K562 (cell line): ENCODE measurements around the gene KHSRP. TPM values are rescaled to one million over a fixed set of nuclear protein-coding genes. Genes with fewer than 3 reads are reported as not detected.
A peak's percentile ranks its signal among the peaks of the same experiment; 100 is the strongest.

Experiments
- ARID1B ChIP-seq: fragments of 450-650 bp; IDR thresholded peaks from 2 replicates; pipeline ENCODE4 v1.6.1; 2016; ENCODE audit warnings: antibody characterized with exemption, mild to moderate bottlenecking, inconsistent platforms
- FOXJ3 ChIP-seq: sonication (generic); formaldehyde crosslinking; IDR thresholded peaks from 2 replicates; pipeline ENCODE4 v1.4.0; 2020; ENCODE audit warnings: mild to moderate bottlenecking, missing genetic modification reagents
- FOXK1 ChIP-seq: sonication (generic); formaldehyde crosslinking; IDR thresholded peaks from 2 replicates; pipeline ENCODE4 v1.8.0; 2022; ENCODE audit warnings: missing genetic modification reagents, mild to moderate bottlenecking, borderline replicate concordance
- GTF2A2 ChIP-seq: IDR thresholded peaks from 2 replicates; pipeline ENCODE4 v1.6.1; 2016; ENCODE audit warnings: mild to moderate bottlenecking, missing genetic modification characterization, missing compliant biosample characterization
- KLF10 ChIP-seq: fragments of 250-450 bp; sonication (Bioruptor Pico); IDR thresholded peaks from 2 replicates; pipeline ENCODE4 v1.6.1; 2021; ENCODE audit warnings: matching md5 sums
- MCM2 ChIP-seq: fragments of 450-650 bp; IDR thresholded peaks from 2 replicates; pipeline ENCODE4 v1.6.1; 2017; ENCODE audit warnings: low read depth, mild to moderate bottlenecking
- MCM5 ChIP-seq: fragments of 450-650 bp; IDR thresholded peaks from 2 replicates; pipeline ENCODE4 v1.6.1; 2016; ENCODE audit warnings: low read depth
- MEIS2 ChIP-seq: fragments of 450-650 bp; IDR thresholded peaks from 2 replicates; pipeline ENCODE4 v1.6.1; 2014; ENCODE audit warnings: mild to moderate bottlenecking; ENCODE audit not compliant: partially characterized antibody
- MIER1 ChIP-seq: fragments of 450-650 bp; IDR thresholded peaks from 2 replicates; pipeline ENCODE4 v1.6.1; 2016; ENCODE audit warnings: antibody characterized with exemption, mild to moderate bottlenecking, low read depth
- ZFPM2 ChIP-seq: fragments of 250-450 bp; sonication (Bioruptor Pico); IDR thresholded peaks from 2 replicates; pipeline ENCODE4 v1.5.1; 2022; ENCODE audit warnings: mild to moderate bottlenecking
- ZNF24 ChIP-seq: fragments of 450-650 bp; IDR thresholded peaks from 2 replicates; pipeline ENCODE4 v1.6.1; 2016
- polyA plus RNA-seq, 8 experiments: library from polyadenylated mRNA; depleted of rRNA in 4 of 8; stranded (reverse) in 5 of 8; unstranded in 3 of 8; fragments of >200 nt; fragmentation: Nextera tagmentation in 2 of 8; fragmentation: Illumina TruSeq in 1 of 8; extraction: Ambion mirVana in 2 of 8; extraction: Trizol in 1 of 8; gene quantifications; 2 replicates each; pipeline versions ENCODE4 v1.2.1 to v1.2.3, GENCODE V29; 2011 to 2014; ENCODE audit warnings: inconsistent platforms in 1 of 8, missing spikeins in 1 of 8
- total RNA-seq, 7 experiments: library from RNA; depleted of rRNA in 6 of 7; stranded (reverse); fragments of >200 nt in 6 of 7; fragmentation: Illumina TruSeq in 2 of 7; extraction: Trizol in 2 of 7; gene quantifications; 2 replicates each; pipeline versions ENCODE4 v1.2.1 to v1.2.3, GENCODE V29; 2011 to 2021; ENCODE audit warnings: low replicate concordance in 1 of 7
- TF ChIP-seq, protein P1 (sequence below), 2 experiments: fragments of 150-350 bp in 1 of 2; IDR thresholded peaks; 2 replicates each; pipeline ENCODE4 v1.6.1; 2012 to 2016; ENCODE audit warnings: low read depth in 2 of 2, low read length in 2 of 2, mild to moderate bottlenecking in 1 of 2, moderate library complexity in 1 of 2
- TF ChIP-seq, protein P2 (sequence below): fragments of 250-450 bp; sonication (Bioruptor Pico); IDR thresholded peaks from 2 replicates; pipeline ENCODE4 v1.4.0; 2020; ENCODE audit warnings: mild to moderate bottlenecking
- TF ChIP-seq, protein P3 (sequence below): sonication (generic); IDR thresholded peaks from 2 replicates; pipeline ENCODE4 v1.6.1; 2016
- TF ChIP-seq, protein P4 (sequence below): fragments of 450-650 bp; formaldehyde crosslinking; IDR thresholded peaks from 2 replicates; pipeline ENCODE4 v1.4.0; 2020; ENCODE audit warnings: mild to moderate bottlenecking, mixed read lengths
- TF ChIP-seq, protein P5 (sequence below), 2 experiments: fragments of 450-650 bp; conservative IDR thresholded peaks; 2 replicates each; pipeline ENCODE4 v1.6.1; 2017; ENCODE audit warnings: mild to moderate bottlenecking in 2 of 2, moderate library complexity in 2 of 2
- TF ChIP-seq, protein P6 (sequence below): fragments of 250-450 bp; sonication (Bioruptor Pico); IDR thresholded peaks from 2 replicates; pipeline ENCODE4 v1.8.0; 2022; ENCODE audit warnings: inconsistent platforms, mild to moderate bottlenecking, moderate library complexity, borderline replicate concordance

Gene KHSRP
- total and polyA plus RNA-seq, 9 of the 15 experiments (the other 6 are each of a cell fraction or from before 2014, with no cell fraction given): 4.2 to 564 (median 139) TPM

DNA sequence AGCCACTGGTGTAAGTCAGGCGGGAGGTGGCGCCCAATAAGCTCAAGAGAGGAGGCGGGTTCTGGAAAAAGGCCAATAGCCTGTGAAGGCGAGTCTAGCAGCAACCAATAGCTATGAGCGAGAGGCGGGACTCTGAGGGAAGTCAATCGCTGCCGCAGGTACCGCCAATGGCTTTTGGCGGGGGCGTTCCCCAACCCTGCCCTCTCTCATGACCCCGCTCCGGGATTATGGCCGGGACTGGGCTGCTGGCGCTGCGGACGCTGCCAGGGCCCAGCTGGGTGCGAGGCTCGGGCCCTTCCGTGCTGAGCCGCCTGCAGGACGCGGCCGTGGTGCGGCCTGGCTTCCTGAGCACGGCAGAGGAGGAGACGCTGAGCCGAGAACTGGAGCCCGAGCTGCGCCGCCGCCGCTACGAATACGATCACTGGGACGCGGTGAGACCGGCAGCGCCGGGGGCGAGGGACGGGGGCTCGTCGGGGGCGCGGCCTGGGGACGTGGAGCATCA is 52.0 kb downstream of the KHSRP start, which contains the start of gene ALKBH7 (continued):
- TF ChIP-seq FOXK1 (CRISPR knock-in tag) (no peak), KLF10 (CRISPR knock-in tag) (no peak), GTF2A2 (tag) (no peak), MEIS2 (no peak), ZFPM2 (no peak), ARID1B (no peak), MIER1 (no peak), MCM2 (no peak), ZNF24 (no peak), FOXJ3 (CRISPR knock-in tag) (no peak), MCM5 (no peak)
- TF ChIP-seq, protein P1, sequence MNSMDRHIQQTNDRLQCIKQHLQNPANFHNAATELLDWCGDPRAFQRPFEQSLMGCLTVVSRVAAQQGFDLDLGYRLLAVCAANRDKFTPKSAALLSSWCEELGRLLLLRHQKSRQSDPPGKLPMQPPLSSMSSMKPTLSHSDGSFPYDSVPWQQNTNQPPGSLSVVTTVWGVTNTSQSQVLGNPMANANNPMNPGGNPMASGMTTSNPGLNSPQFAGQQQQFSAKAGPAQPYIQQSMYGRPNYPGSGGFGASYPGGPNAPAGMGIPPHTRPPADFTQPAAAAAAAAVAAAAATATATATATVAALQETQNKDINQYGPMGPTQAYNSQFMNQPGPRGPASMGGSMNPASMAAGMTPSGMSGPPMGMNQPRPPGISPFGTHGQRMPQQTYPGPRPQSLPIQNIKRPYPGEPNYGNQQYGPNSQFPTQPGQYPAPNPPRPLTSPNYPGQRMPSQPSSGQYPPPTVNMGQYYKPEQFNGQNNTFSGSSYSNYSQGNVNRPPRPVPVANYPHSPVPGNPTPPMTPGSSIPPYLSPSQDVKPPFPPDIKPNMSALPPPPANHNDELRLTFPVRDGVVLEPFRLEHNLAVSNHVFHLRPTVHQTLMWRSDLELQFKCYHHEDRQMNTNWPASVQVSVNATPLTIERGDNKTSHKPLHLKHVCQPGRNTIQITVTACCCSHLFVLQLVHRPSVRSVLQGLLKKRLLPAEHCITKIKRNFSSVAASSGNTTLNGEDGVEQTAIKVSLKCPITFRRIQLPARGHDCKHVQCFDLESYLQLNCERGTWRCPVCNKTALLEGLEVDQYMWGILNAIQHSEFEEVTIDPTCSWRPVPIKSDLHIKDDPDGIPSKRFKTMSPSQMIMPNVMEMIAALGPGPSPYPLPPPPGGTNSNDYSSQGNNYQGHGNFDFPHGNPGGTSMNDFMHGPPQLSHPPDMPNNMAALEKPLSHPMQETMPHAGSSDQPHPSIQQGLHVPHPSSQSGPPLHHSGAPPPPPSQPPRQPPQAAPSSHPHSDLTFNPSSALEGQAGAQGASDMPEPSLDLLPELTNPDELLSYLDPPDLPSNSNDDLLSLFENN (IDR thresholded peaks at IDR 0.05; ENCODE audit: low read depth in 2 of 2, low read length in 2 of 2): no peak
- TF ChIP-seq, protein P2, sequence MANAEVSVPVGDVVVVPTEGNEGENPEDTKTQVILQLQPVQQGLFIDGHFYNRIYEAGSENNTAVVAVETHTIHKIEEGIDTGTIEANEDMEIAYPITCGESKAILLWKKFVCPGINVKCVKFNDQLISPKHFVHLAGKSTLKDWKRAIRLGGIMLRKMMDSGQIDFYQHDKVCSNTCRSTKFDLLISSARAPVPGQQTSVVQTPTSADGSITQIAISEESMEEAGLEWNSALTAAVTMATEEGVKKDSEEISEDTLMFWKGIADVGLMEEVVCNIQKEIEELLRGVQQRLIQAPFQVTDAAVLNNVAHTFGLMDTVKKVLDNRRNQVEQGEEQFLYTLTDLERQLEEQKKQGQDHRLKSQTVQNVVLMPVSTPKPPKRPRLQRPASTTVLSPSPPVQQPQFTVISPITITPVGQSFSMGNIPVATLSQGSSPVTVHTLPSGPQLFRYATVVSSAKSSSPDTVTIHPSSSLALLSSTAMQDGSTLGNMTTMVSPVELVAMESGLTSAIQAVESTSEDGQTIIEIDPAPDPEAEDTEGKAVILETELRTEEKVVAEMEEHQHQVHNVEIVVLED (CRISPR knock-in tag): no peak
- TF ChIP-seq, protein P3, sequence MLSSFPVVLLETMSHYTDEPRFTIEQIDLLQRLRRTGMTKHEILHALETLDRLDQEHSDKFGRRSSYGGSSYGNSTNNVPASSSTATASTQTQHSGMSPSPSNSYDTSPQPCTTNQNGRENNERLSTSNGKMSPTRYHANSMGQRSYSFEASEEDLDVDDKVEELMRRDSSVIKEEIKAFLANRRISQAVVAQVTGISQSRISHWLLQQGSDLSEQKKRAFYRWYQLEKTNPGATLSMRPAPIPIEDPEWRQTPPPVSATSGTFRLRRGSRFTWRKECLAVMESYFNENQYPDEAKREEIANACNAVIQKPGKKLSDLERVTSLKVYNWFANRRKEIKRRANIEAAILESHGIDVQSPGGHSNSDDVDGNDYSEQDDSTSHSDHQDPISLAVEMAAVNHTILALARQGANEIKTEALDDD: no peak
- TF ChIP-seq, protein P4, sequence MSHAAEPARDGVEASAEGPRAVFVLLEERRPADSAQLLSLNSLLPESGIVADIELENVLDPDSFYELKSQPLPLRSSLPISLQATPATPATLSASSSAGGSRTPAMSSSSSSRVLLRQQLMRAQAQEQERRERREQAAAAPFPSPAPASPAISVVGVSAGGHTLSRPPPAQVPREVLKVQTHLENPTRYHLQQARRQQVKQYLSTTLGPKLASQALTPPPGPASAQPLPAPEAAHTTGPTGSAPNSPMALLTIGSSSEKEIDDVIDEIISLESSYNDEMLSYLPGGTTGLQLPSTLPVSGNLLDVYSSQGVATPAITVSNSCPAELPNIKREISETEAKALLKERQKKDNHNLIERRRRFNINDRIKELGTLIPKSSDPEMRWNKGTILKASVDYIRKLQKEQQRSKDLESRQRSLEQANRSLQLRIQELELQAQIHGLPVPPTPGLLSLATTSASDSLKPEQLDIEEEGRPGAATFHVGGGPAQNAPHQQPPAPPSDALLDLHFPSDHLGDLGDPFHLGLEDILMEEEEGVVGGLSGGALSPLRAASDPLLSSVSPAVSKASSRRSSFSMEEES (CRISPR knock-in tag): no peak
- TF ChIP-seq, protein P5, sequence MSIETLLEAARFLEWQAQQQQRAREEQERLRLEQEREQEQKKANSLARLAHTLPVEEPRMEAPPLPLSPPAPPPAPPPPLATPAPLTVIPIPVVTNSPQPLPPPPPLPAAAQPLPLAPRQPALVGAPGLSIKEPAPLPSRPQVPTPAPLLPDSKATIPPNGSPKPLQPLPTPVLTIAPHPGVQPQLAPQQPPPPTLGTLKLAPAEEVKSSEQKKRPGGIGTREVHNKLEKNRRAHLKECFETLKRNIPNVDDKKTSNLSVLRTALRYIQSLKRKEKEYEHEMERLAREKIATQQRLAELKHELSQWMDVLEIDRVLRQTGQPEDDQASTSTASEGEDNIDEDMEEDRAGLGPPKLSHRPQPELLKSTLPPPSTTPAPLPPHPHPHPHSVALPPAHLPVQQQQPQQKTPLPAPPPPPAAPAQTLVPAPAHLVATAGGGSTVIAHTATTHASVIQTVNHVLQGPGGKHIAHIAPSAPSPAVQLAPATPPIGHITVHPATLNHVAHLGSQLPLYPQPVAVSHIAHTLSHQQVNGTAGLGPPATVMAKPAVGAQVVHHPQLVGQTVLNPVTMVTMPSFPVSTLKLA (conservative IDR thresholded peaks at IDR 0.05): 0 out of 4 replicates have a peak, but pooled peaks of 1 of the 2 experiments have one; percentile 7
- TF ChIP-seq, protein P6, sequence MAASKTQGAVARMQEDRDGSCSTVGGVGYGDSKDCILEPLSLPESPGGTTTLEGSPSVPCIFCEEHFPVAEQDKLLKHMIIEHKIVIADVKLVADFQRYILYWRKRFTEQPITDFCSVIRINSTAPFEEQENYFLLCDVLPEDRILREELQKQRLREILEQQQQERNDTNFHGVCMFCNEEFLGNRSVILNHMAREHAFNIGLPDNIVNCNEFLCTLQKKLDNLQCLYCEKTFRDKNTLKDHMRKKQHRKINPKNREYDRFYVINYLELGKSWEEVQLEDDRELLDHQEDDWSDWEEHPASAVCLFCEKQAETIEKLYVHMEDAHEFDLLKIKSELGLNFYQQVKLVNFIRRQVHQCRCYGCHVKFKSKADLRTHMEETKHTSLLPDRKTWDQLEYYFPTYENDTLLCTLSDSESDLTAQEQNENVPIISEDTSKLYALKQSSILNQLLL (CRISPR knock-in tag): no peak
